ENCODE results near the gene SLC6A6. TPM values are rescaled to one million over a fixed set of nuclear protein-coding genes. Genes with fewer than 3 reads are reported as not detected.
A peak's percentile ranks its signal among the peaks of the same experiment; 100 is the strongest.

The SLC6A6 gene
- polyA plus RNA-seq, 3 donors from 2014 or later, result 4.7 to 8.0 (median 6.9) TPM

- Mint-ChIP-seq H3K27ac (no peak overlapping the region), H3K4me1 (no peaks in the 10 kb centered on the region), H3K36me3 (peaks cover 0 to 15% (median 13%) of the 10 kb centered on the region in 3 donors), H3K9me3 (no peaks in the 10 kb centered on the region), H3K27me3 (ENCODE audit: low read depth in 3 of 3) (peaks cover 3 to 5% (median 3%) of the 10 kb centered on the region in 3 donors), H3K4me3 (no peak overlapping the region)
- DNase-seq, result no peak
Measured at GRCh38 chr3:14453876-14454638, 51.7 kb downstream of the SLC6A6 start.

DNA sequence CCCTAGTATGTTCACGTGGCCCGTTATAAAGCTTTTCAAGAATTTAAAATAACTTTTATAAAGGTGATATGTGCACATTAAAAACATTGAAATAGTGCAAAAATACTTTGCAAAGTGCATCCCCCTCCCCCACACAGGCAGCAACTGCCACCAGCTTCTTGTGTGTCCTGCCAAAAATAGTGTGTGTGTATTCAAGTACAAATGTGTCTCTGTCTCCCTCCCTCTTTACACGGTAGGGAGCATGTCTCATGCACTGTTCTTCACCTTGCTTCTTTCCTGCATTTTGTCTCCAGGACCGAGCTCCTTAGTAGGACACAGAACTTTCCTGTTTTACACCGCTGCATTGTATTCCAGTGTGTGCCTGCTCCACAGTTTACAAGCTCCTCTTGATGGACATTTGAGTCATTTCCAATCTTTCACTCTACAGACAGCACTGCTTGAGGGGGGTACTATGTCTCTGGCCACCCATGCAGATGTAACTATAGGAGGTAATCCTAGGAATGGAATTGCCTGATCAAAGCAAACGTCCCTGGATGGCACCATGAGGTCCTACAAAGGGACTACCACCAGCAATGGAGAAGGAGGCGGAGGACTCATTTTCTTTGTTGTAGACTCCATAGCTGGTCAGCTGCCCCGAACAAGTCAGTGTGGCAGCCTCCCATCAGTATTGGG, 52.4 kb downstream of the SLC6A6 start:
- no peak for DNase-seq
- H3K27me3 Mint-ChIP-seq (ENCODE audit: low read depth in 3 of 3), result peaks cover 3 to 7% (median 4%) of the 10 kb centered on the region in 3 donors
- no peaks in the 10 kb centered on the region for H3K9me3 Mint-ChIP-seq
- no peak overlapping the region for H3K4me3 Mint-ChIP-seq
- peak overlapping the region in 1 of 6 donors; percentile 35 for H3K27ac Mint-ChIP-seq
- no peaks in the 10 kb centered on the region for H3K4me1 Mint-ChIP-seq
- peaks cover 0 to 17% (median 14%) of the 10 kb centered on the region in 3 donors for H3K36me3 Mint-ChIP-seq

DNA sequence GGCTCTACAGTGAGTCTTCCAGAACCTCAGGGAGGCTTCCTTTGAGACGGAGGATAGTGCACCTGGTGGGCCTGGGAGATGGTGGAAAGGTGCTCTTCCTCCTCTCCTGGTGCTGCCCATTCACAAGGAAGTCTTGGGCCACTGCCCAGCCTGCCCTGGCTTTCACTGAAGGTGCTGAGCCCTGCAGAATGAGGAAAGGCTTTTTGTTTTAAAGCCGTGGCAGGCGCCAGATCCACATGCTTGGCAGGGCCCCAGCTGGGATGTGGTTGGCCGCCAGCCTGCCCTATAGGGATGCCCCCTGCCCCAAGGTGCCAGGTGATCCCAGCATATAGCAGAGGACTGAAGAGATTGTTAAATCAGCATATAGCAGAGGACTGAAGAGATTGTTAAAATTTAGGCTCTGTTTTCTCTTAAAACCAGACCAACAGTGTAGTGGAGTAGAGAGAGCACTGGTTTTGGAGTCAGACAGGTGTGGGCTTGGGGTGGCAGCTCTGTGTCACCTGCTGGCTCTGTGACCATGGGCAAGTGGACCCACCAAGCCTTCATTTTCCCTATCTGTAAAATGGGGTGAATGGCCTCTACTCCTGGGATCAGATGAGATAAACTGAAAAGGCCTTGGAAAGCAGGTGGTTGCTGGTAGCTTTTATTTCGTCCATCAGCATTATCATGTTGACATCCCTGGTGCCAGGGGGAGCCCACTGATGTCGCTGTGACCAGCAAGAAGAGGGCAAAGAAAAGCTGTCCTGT, 53.3 kb downstream of the SLC6A6 start:
- peaks cover 3 to 7% (median 4%) of the 10 kb centered on the region in 3 donors for H3K27me3 Mint-ChIP-seq (ENCODE audit: low read depth in 3 of 3)
- no peak overlapping the region for H3K4me3 Mint-ChIP-seq
- peaks cover 7 to 8% of the 10 kb centered on the region in 2 donors for H3K4me1 Mint-ChIP-seq
- DNase-seq, result no peak
- no peak overlapping the region for H3K27ac Mint-ChIP-seq
- peaks cover 0 to 22% (median 18%) of the 10 kb centered on the region in 3 donors for H3K36me3 Mint-ChIP-seq
- no peaks in the 10 kb centered on the region for H3K9me3 Mint-ChIP-seq

GRCh38 chr3:14456794-14457193, 54.4 kb downstream of the SLC6A6 start:
- no peak overlapping the region for H3K4me3 Mint-ChIP-seq
- no peak for DNase-seq
- H3K27ac Mint-ChIP-seq, result no peak overlapping the region
- peaks cover 11 to 12% of the 10 kb centered on the region in 2 donors for H3K4me1 Mint-ChIP-seq
- peaks cover 3 to 6% (median 4%) of the 10 kb centered on the region in 3 donors for H3K27me3 Mint-ChIP-seq (ENCODE audit: low read depth in 3 of 3)
- H3K9me3 Mint-ChIP-seq, result no peaks in the 10 kb centered on the region
- H3K36me3 Mint-ChIP-seq, result peaks cover 0 to 16% (median 10%) of the 10 kb centered on the region in 3 donors

- no peak overlapping the region for H3K4me3 Mint-ChIP-seq
- H3K4me1 Mint-ChIP-seq, result peaks cover 11 to 12% of the 10 kb centered on the region in 2 donors
- DNase-seq, result no peak
- peaks cover 3 to 6% (median 4%) of the 10 kb centered on the region in 3 donors for H3K27me3 Mint-ChIP-seq (ENCODE audit: low read depth in 3 of 3)
- no peaks in the 10 kb centered on the region for H3K9me3 Mint-ChIP-seq
- peak overlapping the region in 1 of 6 donors; percentile 22 for H3K27ac Mint-ChIP-seq
- peaks cover 0 to 16% (median 10%) of the 10 kb centered on the region in 3 donors for H3K36me3 Mint-ChIP-seq
Measured at GRCh38 chr3:14457481-14457880, 55.1 kb downstream of the SLC6A6 start.

GRCh38 chr3:14457999-14458398, 55.6 kb downstream of the SLC6A6 start:
- H3K36me3 Mint-ChIP-seq, result peaks cover 0 to 16% (median 10%) of the 10 kb centered on the region in 3 donors
- H3K27me3 Mint-ChIP-seq (ENCODE audit: low read depth in 3 of 3), result peaks cover 3 to 6% (median 4%) of the 10 kb centered on the region in 3 donors
- DNase-seq, result no peak
- H3K27ac Mint-ChIP-seq, result peak overlapping the region in 1 of 6 donors; percentile 29
- peaks cover 11 to 12% of the 10 kb centered on the region in 2 donors for H3K4me1 Mint-ChIP-seq
- no peak overlapping the region for H3K4me3 Mint-ChIP-seq
- H3K9me3 Mint-ChIP-seq, result no peaks in the 10 kb centered on the region

DNA sequence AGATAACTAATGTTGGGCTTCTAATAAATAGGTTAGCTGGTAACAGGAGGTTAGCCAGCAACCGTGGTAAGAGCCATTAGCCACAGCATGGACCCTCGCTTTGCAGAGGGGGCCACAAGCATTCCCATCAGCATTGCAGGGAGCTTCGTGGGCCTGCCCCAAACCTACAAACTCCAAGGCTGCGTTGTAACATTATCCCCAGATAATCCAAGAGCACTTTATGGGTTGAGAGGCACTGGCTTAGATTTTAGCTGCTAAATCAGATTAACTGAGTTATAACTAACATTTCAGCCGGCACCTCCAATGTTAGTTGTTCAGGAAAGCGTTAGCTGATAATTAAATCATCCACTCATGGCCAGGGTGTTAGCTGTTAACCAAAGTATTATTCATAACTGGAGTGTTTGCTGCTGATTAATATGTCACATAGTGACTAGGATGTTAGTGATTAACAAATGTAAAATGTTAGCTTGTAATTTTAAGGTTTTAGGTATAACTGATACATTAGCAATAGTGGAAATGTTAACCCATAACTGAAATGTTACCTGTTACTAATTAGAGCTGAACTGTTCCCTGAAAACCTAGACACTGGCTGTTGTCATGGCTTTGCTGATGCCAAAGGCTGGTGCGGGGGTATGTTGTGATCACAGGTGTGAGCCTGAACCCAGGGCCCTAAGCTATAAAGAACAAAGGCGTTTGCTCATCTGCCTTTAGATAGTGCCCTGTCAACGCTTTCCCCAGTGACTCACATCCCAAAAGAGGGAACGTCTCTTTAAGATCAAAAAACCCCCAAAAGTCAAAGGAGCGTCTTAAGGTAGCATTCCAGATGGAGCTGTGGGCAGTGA, 56.2 kb downstream of the SLC6A6 start:
- peak overlapping the region in 2 of 6 donors; percentile 29 to 34 for H3K27ac Mint-ChIP-seq
- DNase-seq, result no peak
- peaks cover under 1 to 6% (median 4%) of the 10 kb centered on the region in 3 donors for H3K27me3 Mint-ChIP-seq (ENCODE audit: low read depth in 3 of 3)
- no peak overlapping the region for H3K4me3 Mint-ChIP-seq
- H3K4me1 Mint-ChIP-seq, result peaks cover 11 to 12% of the 10 kb centered on the region in 2 donors
- H3K36me3 Mint-ChIP-seq, result peaks cover 0 to 16% (median 10%) of the 10 kb centered on the region in 3 donors
- H3K9me3 Mint-ChIP-seq, result no peaks in the 10 kb centered on the region

DNA sequence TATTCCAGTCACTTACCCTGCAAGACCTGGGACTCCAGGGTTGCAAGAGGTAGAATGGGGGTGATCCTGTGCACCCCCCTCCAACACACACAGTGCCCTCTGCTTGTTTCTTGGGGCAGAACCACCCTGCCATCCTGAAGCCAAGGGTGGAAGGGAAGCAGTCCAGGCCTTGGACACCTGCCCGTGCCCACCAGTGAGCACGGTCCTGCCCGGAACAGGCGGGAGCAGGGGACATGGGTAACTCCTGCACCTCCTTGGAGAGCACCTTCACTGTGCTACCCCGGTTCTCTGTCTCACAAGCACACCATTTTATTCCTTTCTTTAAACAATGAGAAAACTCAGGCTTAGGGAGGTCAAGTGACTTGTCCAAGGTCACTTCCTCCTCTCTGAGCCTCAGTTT, 57.0 kb downstream of the SLC6A6 start:
- peaks cover 0 to 6% (median 1%) of the 10 kb centered on the region in 3 donors for H3K27me3 Mint-ChIP-seq (ENCODE audit: low read depth in 3 of 3)
- H3K4me3 Mint-ChIP-seq, result no peak overlapping the region
- H3K36me3 Mint-ChIP-seq, result peaks cover 0 to 16% (median 10%) of the 10 kb centered on the region in 3 donors
- H3K4me1 Mint-ChIP-seq, result peaks cover 11 to 12% of the 10 kb centered on the region in 2 donors
- H3K9me3 Mint-ChIP-seq, result no peaks in the 10 kb centered on the region
- peak overlapping the region in 1 of 6 donors; percentile 34 for H3K27ac Mint-ChIP-seq
- DNase-seq, result no peak

- Mint-ChIP-seq H3K4me1 (peaks cover 11 to 12% of the 10 kb centered on the region in 2 donors), H3K27ac (peak overlapping the region in 1 of 6 donors; percentile 69), H3K36me3 (peaks cover 0 to 13% (median 10%) of the 10 kb centered on the region in 3 donors), H3K9me3 (no peaks in the 10 kb centered on the region), H3K27me3 (ENCODE audit: low read depth in 3 of 3) (peaks cover 0 to 6% (median 1%) of the 10 kb centered on the region in 3 donors), H3K4me3 (no peak overlapping the region)
- DNase-seq, result no peak
Measured at GRCh38 chr3:14459787-14460186, 57.4 kb downstream of the SLC6A6 start.

DNA sequence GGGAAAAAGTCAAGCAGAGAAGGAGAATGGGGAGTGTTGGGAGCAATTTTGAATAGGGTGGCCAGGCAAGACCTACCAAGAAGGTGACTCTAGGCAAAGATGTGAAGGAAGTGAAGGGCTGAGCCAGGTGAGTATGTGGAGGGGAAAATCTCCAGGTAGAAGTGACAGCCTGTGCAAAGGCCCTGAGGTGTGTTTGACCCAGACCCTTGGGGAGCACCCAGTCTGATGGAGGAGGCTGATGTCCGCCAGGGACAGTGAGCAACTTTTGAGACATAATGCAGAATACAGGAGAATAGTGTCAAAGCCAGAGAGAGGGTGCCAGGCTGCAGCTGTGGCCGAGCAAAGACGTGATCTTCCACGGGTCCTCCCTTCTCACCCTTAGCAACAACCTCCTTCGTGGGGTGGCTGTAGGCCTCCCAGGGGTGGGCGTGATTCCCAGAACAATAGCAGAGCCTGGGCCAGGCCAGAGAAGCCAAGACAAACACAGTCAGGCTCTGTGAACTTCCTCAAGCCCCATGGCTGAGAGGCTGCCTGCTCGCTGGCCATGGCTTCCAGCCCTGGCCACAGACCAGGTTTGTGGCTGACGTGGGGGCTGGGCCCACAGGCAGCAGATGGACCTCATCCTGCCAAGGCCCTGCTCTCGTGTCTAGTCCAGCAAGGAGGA, 58.1 kb downstream of the SLC6A6 start:
- Mint-ChIP-seq H3K27ac (peak overlapping the region in 3 of 6 donors; percentile 8 to 77 (median 61)), H3K4me3 (no peak overlapping the region), H3K4me1 (peaks cover 11 to 12% of the 10 kb centered on the region in 2 donors), H3K9me3 (no peaks in the 10 kb centered on the region), H3K36me3 (peaks cover 0 to 13% (median 11%) of the 10 kb centered on the region in 3 donors), H3K27me3 (ENCODE audit: low read depth in 3 of 3) (peaks cover 0 to 6% (median 1%) of the 10 kb centered on the region in 3 donors)
- DNase-seq, result no peak

GRCh38 chr3:14461006-14461747, 58.8 kb downstream of the SLC6A6 start:
- H3K36me3 Mint-ChIP-seq, result peaks cover 0 to 16% (median 11%) of the 10 kb centered on the region in 3 donors
- H3K27ac Mint-ChIP-seq, result peak overlapping the region in 1 of 6 donors; percentile 8
- peaks cover 11 to 12% of the 10 kb centered on the region in 2 donors for H3K4me1 Mint-ChIP-seq
- H3K4me3 Mint-ChIP-seq, result no peak overlapping the region
- DNase-seq, result no peak
- no peaks in the 10 kb centered on the region for H3K9me3 Mint-ChIP-seq
- peaks cover 0 to 6% (median 1%) of the 10 kb centered on the region in 3 donors for H3K27me3 Mint-ChIP-seq (ENCODE audit: low read depth in 3 of 3)

All from immature natural killer cell (primary cell).